Left ventricle myocardium inferior (tissue), 1 donor: Measurements from ENCODE around the gene RBMS2. TPM values are rescaled to one million over a fixed set of nuclear protein-coding genes. Genes with fewer than 3 reads are reported as not detected.

Experiments used
- DNase-seq: peaks from one replicate; pipeline ENCODE4 v3.0.0-alpha.2; 2020
- H3K27ac ChIP-seq: fragments of 200-600 bp; replicated peaks from 2 replicates; pipeline ENCODE4 v1.8.0; 2021
- H3K27me3 ChIP-seq: fragments of 200-600 bp; 2 replicates; pipeline ENCODE4 v1.8.0; 2021; ENCODE audit warnings: low read depth
- H3K36me3 ChIP-seq: fragments of 200-600 bp; 2 replicates; pipeline ENCODE4 v1.8.0; 2021
- H3K4me1 ChIP-seq: fragments of 200-600 bp; 2 replicates; pipeline ENCODE4 v1.8.0; 2021
- H3K4me3 ChIP-seq: fragments of 200-600 bp; 2 replicates; pipeline ENCODE4 v1.8.0; 2021; ENCODE audit warnings: mild to moderate bottlenecking, moderate library complexity
- H3K9me3 ChIP-seq: fragments of 200-600 bp; replicated peaks from 2 replicates; pipeline ENCODE4 v1.8.0; 2021
- CTCF ChIP-seq: fragments of 200-600 bp; IDR thresholded peaks from 2 replicates; pipeline ENCODE4 v1.8.0; 2021; ENCODE audit warnings: antibody characterized with exemption, mild to moderate bottlenecking, borderline replicate concordance
- intact Hi-C: fragments of 100-400 bp; cut with micrococcal nuclease; formaldehyde crosslinking; loops from one replicate; pipeline ENCODE4 v1.11.0; 2022
- long read RNA-seq: library from polyadenylated mRNA; unstranded; transcript quantifications from one replicate; pipeline ENCODE4 v2.0.0, GENCODE V29; 2021
- total RNA-seq: library from RNA; stranded (reverse); fragmentation: NEBNext Ultra II Directional; extraction: Animal tissue kit (Norgen Biotek cat#: 25700); gene quantifications from one replicate; pipeline ENCODE4 v1.2.1, GENCODE V29; 2021
- donor health status: DM: no; HTN: yes; CAD: no; lungs with severe emphysema.

Gene RBMS2
- 33.2 TPM for total RNA-seq
- long read RNA-seq, full-length matches to known transcripts, result 6 of 15 reads
- long read RNA-seq, partial matches to known transcripts, result 0 of 15 reads
- long read RNA-seq, other reads (novel, unspliced or antisense), result 9 of 15 reads

- H3K36me3 ChIP-seq, result no peaks in the 10 kb centered on the region
- peak within 1 kb of the TSS; percentile 69 for H3K4me3 ChIP-seq
- H3K9me3 ChIP-seq, result no peaks in the 10 kb centered on the region
- peak; percentile 82 for DNase-seq
- TF ChIP-seq CTCF, result no peak
- intact Hi-C loops, result no loop called here
- no peaks in the 10 kb centered on the region for H3K27me3 ChIP-seq
- peaks cover 77% of the 10 kb centered on the region for H3K4me1 ChIP-seq
- peak within 1 kb of the TSS; percentile 91 for H3K27ac ChIP-seq
These were observed at the start of gene RBMS2 for GRCh38 chr12:56521590-56522371. Gene RBMS2 (plus strand): TSS chr12:56521820. CDS start chr12:56522024, 204 bp downstream.

- H3K27ac ChIP-seq, result peak overlapping the region; percentile 67
- intact Hi-C loops, result no loop called here
- no peaks in the 10 kb centered on the region for H3K36me3 ChIP-seq
- H3K4me1 ChIP-seq, result peaks cover 18% of the 10 kb centered on the region
- TF ChIP-seq CTCF, result no peak
- no peaks in the 10 kb centered on the region for H3K27me3 ChIP-seq
- no peak overlapping the region for H3K4me3 ChIP-seq
- DNase-seq, result peak; percentile 40
- H3K9me3 ChIP-seq, result no peaks in the 10 kb centered on the region
These were observed 47.2 kb upstream of the RBMS2 start for GRCh38 chr12:56474389-56474788.

GRCh38 chr12:56476143-56476542 is 45.5 kb upstream of the RBMS2 start:
- Histone ChIP-seq H3K27ac (no peak overlapping the region), H3K36me3 (no peaks in the 10 kb centered on the region), H3K4me1 (peaks cover 11% of the 10 kb centered on the region), H3K9me3 (no peaks in the 10 kb centered on the region), H3K27me3 (no peaks in the 10 kb centered on the region), H3K4me3 (no peak overlapping the region)
- TF ChIP-seq CTCF, result no peak
- intact Hi-C loops, result no loop called here
- DNase-seq, result no peak

GRCh38 chr12:56476972-56477432 is 44.6 kb upstream of the RBMS2 start:
- intact Hi-C loops, result no loop called here
- Histone ChIP-seq H3K9me3 (no peaks in the 10 kb centered on the region), H3K4me1 (peaks cover 11% of the 10 kb centered on the region), H3K27ac (no peak overlapping the region), H3K27me3 (no peaks in the 10 kb centered on the region), H3K36me3 (no peaks in the 10 kb centered on the region), H3K4me3 (no peak overlapping the region)
- no peak for DNase-seq
- TF ChIP-seq CTCF, result no peak

- H3K27me3 ChIP-seq, result no peaks in the 10 kb centered on the region
- no peaks in the 10 kb centered on the region for H3K9me3 ChIP-seq
- H3K27ac ChIP-seq, result no peak overlapping the region
- no peaks in the 10 kb centered on the region for H3K36me3 ChIP-seq
- no peak for TF ChIP-seq CTCF
- intact Hi-C loops, result no loop called here
- H3K4me1 ChIP-seq, result peaks cover 11% of the 10 kb centered on the region
- H3K4me3 ChIP-seq, result no peak overlapping the region
- no peak for DNase-seq
These were observed 43.9 kb upstream of the RBMS2 start for GRCh38 chr12:56477521-56478225.
